SW 1271 (cell line): ENCODE measurements around the gene GRIN2D.
A peak's percentile ranks its signal among the peaks of the same experiment; 100 is the strongest.

ENCODE experiments used
- DNase-seq, 2 experiments: peaks; one replicate each; lab custom pipeline; 2025; lab: John Stamatoyannopoulos, UW

The GRIN2D gene

GRCh38 chr19:48393559-48394330 is at the start of gene GRIN2D:
TSS of gene GRIN2D (plus strand) at chr19:48393668. CDS start at chr19:48398393, 4,725 bp downstream.
- no peak for DNase-seq

GRCh38 chr19:48344892-48345291 is 48.6 kb upstream of the GRIN2D start:
- no peak for DNase-seq

GRCh38 chr19:48346191-48346590 is 47.3 kb upstream of the GRIN2D start:
- DNase-seq: no peak

- no peak for DNase-seq
Observed at GRCh38 chr19:48348045-48348444, 45.4 kb upstream of the GRIN2D start.

DNA sequence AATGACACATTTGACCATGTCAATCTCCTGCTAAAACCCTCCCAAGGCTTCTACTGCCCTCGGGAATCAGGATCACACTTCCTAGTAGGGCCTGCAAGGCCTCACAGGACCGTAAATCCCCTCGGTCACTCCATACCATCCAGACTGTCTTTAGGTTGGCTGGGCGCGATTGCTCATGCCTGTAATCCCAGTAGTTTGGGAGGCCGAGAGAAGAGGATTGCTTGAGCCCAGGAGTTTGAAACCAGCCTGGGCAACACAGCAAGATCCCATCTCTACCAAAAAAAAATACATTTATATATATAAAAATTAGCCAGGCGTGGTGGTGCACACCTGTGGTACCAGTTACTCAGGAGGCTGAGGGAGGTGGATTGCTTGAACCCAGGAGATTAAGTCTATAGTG is 44.7 kb upstream of the GRIN2D start:
- no peak for DNase-seq

- no peak for DNase-seq
Observed at GRCh38 chr19:48350856-48351255, 42.6 kb upstream of the GRIN2D start.

DNA sequence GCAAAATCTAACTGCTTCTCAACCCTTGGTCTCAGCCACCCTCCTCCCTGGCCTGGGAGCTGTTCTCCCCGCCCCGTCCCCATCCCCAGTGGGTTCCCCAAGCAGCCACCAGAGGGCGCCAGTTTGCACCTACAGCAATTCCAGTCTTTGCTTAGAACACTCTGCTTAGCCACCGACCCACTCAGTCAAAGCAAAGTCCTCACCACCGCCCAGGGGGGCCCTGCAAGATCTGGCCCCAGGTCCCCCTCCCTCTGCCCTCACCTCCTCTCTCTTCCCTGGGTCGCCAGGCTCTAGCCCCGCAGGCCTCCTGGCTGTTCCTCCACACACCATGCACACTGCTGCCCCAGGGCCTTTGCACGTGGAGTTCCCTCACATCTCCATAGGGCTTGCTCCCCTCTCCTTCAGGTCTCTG is 42.1 kb upstream of the GRIN2D start:
- DNase-seq: peak in 1 of 2 experiments; percentile 21

- no peak for DNase-seq
Observed at GRCh38 chr19:48353677-48354076, 39.8 kb upstream of the GRIN2D start.

- no peak for DNase-seq
Observed at GRCh38 chr19:48354332-48354992, 39.0 kb upstream of the GRIN2D start.

DNA sequence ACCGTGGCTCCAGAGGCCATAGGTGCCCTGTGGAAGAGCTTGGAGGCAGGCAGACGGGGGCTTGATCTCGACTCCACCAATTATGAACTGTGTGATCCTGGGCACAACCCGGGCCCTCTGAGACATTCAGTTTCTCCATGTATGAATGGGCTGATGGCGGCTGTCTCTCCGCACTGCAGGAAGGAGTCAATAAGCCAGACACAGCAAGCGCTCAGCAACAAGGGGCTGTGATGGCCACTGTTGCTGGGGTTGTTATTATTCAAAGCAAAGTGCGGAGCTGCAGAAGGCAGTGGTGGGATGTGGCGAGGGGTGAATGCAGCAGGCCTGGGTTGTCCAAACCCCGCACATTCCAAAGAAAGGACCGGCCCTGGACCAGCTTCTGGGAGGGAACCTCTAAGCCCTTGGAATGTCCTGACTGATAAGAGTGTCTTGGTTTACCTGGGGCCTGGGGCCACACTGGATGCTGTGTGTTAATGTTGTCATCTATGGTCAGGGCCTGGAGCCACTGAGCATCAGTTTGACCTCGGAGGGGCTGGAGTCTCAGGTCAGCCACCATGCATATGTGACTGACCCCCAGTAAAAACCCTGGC is 38.0 kb upstream of the GRIN2D start:
- DNase-seq: no peak

DNA sequence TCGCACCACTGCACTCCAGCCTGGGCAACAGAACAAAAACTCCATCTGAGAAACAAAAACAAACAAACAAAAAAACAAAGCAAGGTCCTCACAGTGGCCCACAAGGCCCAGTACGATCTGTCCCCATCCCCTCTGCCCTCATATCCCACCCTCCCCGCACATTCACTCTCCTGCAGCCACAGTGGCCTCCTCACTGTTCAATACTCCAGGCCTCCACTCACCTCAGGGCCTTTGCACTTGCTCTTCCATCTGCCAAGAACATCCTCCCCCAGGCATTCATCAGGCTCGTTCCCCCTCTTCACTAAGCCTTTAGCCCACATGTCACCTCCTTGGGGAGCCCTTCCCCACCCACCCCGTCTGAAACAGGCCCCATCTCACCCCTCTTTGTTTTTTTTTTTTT is 34.3 kb upstream of the GRIN2D start:
- DNase-seq: no peak

GRCh38 chr19:48361912-48362311 is 31.6 kb upstream of the GRIN2D start:
- DNase-seq: no peak

DNA sequence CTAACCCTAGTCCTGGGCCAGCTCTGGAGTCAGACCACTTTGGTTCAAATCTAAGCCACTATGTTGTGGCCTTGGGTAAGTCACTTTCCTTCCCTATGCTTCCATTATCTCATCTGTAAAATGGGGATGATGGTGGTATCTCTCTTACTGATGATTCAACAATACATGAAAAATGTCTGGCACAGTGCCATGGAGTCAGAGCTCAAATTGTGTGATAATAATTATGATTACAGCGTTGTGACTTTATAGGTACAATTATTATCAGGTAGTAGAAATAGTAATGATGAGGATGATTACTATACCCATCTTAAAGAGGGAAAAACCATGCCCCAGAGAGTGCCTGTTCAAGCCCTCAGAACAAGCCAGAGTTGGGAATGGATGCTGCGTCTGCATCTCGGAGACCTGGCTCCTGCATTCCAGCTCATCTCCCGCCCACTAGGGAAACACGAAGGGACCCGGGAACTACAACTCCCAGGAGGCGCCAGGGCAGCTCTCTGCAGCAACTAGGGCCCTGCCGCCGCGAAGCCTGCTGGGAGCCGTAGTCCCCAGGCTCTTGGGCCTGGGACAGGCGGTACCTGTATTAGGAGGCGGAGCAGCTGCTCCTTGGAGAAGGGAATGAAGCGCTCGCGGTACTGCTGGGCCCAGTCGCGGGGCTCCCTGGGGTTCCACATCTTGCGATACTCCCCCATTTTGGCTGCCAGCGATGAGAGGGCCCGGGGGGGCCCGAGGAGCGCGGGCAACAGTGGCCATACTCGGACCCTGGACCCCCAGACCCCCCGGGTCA is 30.6 kb upstream of the GRIN2D start:
- DNase-seq: peak; percentile 81 to 92

GRCh38 chr19:48363500-48363809 is 30.0 kb upstream of the GRIN2D start:
- DNase-seq: no peak

DNA sequence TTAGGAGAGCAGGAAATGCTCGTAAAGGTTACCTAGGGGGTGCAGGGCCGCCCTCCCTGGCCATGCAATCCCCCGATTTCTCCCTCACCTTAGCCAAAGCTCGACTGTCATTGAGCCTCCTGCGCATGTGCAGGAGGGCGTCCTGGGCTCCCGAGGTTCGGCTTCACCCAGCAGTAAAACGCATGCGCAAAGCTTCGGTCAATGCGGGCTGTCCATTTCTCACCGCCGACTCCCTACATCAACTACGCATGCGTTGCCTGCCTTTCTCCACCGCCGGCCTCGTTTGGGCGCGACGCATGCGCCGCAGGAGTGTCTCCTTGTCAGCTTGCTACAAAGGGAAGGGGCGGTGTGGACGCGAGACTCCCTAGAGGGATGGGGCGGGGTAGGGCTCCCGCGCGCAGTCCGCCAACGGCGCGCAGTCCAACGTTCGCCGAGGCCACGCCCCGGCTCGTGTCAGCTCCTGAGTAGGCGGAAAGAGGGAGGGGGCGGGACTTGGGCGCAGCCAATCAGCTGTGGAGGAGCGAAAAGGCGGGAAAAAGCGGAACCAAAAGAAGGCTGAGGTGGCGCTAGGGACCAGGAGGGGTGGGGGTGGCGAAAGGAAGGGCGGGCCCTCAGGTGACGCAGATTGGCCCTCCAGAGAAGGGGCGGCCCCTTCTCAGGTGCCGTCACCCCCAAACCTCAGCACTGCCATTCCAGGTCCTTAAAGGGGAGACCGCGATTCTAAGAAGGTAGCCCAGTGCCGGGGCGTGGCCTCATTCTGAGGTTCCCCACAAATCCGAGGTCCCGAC is 29.5 kb upstream of the GRIN2D start, which contains the start of the genes SYNGR4 and TMEM143:
TSS of gene SYNGR4 (plus strand) at position 558 of the 788 bp plus-strand sequence. CDS start 1,476 bp downstream, outside the sequence.
TSS of gene TMEM143 (minus strand) at position 131 of the 788 bp plus-strand sequence. CDS start at position 111, 20 bp downstream.
- peak; percentile 95 to 97 for DNase-seq

DNA sequence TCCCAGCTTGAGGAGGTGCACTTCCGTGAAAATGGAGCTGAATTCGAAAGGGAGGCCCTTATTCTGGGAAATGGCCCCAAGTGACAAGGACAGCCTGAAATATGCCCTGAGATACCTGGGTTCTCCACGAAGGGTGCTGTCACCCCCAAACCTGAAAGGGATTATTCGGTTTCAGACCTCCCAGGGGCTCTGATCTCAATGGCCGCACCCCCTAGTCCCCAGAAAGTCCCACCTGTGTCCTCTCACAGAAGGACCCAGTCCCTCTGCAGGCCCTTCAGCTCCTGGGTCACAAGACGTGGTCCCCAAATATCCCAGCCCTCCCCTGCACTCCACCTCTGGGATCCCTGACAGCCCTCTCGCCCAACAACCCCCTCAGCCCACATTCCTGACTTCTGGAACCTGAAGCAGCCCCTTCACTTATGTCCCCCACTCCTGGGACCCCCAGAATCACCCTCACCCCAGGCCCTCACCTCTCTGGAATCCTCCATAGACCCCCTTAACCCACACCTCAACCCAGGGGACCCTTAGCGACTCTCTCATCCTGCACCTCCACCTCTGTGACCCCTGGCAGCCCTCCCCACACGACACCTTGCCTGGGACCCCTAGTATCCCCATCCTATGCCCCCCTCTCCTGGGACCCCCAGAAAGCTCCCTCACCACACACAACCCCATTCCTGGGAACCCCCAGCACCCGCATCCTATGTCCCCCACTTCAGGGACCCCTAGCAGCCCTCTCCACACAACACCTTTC is 28.7 kb upstream of the GRIN2D start:
- no peak for DNase-seq

- no peak for DNase-seq
Observed at GRCh38 chr19:48365602-48366001, 27.9 kb upstream of the GRIN2D start.

DNA sequence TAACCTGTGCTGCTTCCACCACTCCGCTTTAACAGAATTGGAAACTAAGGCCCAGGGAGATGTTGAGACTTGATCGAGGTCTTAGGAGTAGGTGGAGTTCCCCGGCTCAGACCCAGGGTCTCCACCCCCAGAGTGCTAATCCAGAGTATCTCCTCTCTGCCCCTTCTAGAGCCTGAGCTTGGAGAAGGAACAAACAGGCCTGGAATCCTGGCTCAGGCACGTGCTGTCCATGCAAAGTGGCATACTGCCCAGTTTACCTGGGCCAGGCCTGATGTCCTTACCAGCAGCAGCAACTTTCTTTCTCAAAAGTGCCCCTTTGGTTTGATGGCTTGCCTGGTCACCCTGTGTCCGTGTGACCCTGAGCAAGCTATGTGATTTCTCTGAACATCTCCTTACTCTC is 25.6 kb upstream of the GRIN2D start:
- DNase-seq: no peak

- DNase-seq: no peak
Observed at GRCh38 chr19:48368936-48369335, 24.5 kb upstream of the GRIN2D start.

DNA sequence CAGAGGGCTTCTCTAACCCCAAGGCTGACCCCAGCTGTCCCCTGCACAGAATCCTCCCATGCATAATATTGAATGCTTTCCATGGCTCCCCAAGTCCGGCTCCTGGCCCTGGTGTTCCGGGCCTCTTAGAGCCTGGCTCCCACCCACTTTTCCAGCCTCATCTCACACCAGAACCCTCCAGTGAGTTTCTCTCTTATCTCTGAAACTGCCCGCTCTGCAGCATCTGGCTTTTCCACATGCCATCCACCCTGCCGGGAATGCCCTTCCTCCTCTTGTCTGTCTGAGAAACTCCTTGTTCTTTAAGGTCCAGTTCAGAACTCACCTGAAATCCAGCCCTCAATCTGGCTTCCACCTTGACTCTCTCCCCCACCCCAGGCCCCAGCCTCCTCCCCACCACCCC is 22.5 kb upstream of the GRIN2D start:
- no peak for DNase-seq

GRCh38 chr19:48371367-48371766 is 22.1 kb upstream of the GRIN2D start:
- DNase-seq: no peak
